ENCODE results near the gene SPG21. TPM values are rescaled to one million over a fixed set of nuclear protein-coding genes. Genes with fewer than 3 reads are reported as not detected.
A peak's percentile ranks its signal among the peaks of the same experiment; 100 is the strongest.

The SPG21 gene
- total and polyA plus RNA-seq, 12 donors = 30.4 to 57.0 (median 45.9) TPM

- DNase-seq (no peak), ATAC-seq (peak in 2 of 8 donors; percentile 22 to 27)
- H3K27me3 ChIP-seq = no peaks in the 10 kb centered on the region
- intact Hi-C loops (cut with DNase I) = no loop called here
- WGBS, 2 donors = 91 to 95% methylated on average over 11 of the region's 11 CpGs
- H3K27ac ChIP-seq = no peak overlapping the region
- H3K4me3 ChIP-seq = no peak overlapping the region
- H3K4me1 ChIP-seq = no peaks in the 10 kb centered on the region
- H3K36me3 ChIP-seq = peaks cover 0 to 3% (median 0%) of the 10 kb centered on the region in 9 donors
- peaks cover 0 to 10% (median 0%) of the 10 kb centered on the region in 11 donors for H3K9me3 ChIP-seq
- TF ChIP-seq CTCF (IDR thresholded peaks at IDR 0.05) = no peak
Measured at GRCh38 chr15:64949383-64950186, 40.1 kb downstream of the SPG21 start.

- DNase-seq (no peak), ATAC-seq (no peak)
- no peaks in the 10 kb centered on the region for H3K4me1 ChIP-seq
- no peak for TF ChIP-seq CTCF (IDR thresholded peaks at IDR 0.05)
- H3K9me3 ChIP-seq = peaks cover 0 to 10% (median 0%) of the 10 kb centered on the region in 11 donors
- WGBS, 2 donors = 77 to 79% methylated on average over 9 of the region's 9 CpGs
- intact Hi-C loops (cut with DNase I) = no loop called here
- no peak overlapping the region for H3K27ac ChIP-seq
- peaks cover 0 to 3% (median 0%) of the 10 kb centered on the region in 9 donors for H3K36me3 ChIP-seq
- H3K27me3 ChIP-seq = no peaks in the 10 kb centered on the region
- H3K4me3 ChIP-seq = no peak overlapping the region
Measured at GRCh38 chr15:64948916-64949315, 40.8 kb downstream of the SPG21 start.

GRCh38 chr15:64947211-64947610 is 42.5 kb downstream of the SPG21 start:
- Histone ChIP-seq H3K4me1 (no peaks in the 10 kb centered on the region), H3K27me3 (no peaks in the 10 kb centered on the region), H3K27ac (no peak overlapping the region), H3K4me3 (no peak overlapping the region), H3K36me3 (peaks cover 0 to 3% (median 0%) of the 10 kb centered on the region in 9 donors), H3K9me3 (peaks cover 0 to 10% (median 0%) of the 10 kb centered on the region in 11 donors)
- 73 to 76% methylated on average over 10 of the region's 10 CpGs for WGBS, 2 donors
- DNase-seq (no peak), ATAC-seq (no peak)
- intact Hi-C loops (cut with DNase I) = no loop called here
- TF ChIP-seq CTCF (IDR thresholded peaks at IDR 0.05) = no peak

GRCh38 chr15:64944961-64945360 is 44.8 kb downstream of the SPG21 start:
- WGBS, 2 donors = 70 to 73% methylated on average over 4 of the region's 4 CpGs
- peaks cover 0 to 3% (median 0%) of the 10 kb centered on the region in 9 donors for H3K36me3 ChIP-seq
- ATAC-seq (no peak), DNase-seq (no peak)
- H3K4me1 ChIP-seq = no peaks in the 10 kb centered on the region
- H3K9me3 ChIP-seq = no peaks in the 10 kb centered on the region
- H3K27ac ChIP-seq = no peak overlapping the region
- no peak for TF ChIP-seq CTCF (IDR thresholded peaks at IDR 0.05)
- no peaks in the 10 kb centered on the region for H3K27me3 ChIP-seq
- intact Hi-C loops (cut with DNase I) = no loop called here
- no peak overlapping the region for H3K4me3 ChIP-seq
